HEK293 (cell line): ENCODE data around the gene S100A3.

ENCODE experiments used
- CTCF ChIA-PET: fragments of 350-600 bp; formaldehyde crosslinking; extraction: SDS; loops from one replicate; lab custom pipeline; 2021; ENCODE audit warnings: antibody characterized with exemption; lab: Yijun Ruan, JAX
- POLR2A ChIA-PET: fragments of 300-600 bp; formaldehyde crosslinking; extraction: SDS; loops from one replicate; lab custom pipeline; 2020; ENCODE audit warnings: antibody characterized with exemption, inconsistent platforms; lab: Yijun Ruan, JAX
- H3K27ac ChIP-seq: fragments of 200-500 bp; sonication (Bioruptor generic); 2 replicates; pipeline ENCODE4 v1.5.1; 2014; ENCODE audit warnings: low read depth, low read length, control low read depth, inconsistent platforms; ENCODE audit errors: extremely low read depth
- H3K36me3 ChIP-seq, 2 experiments: fragments of 200-500 bp in 1 of 2; sonication (Bioruptor generic) in 1 of 2; 1 replicate in 1 of 2; 2 replicates in 1 of 2; pipeline ENCODE4 v1.5.1; 2014 to 2017; ENCODE audit warnings: inconsistent platforms in 2 of 2, low read length in 2 of 2; ENCODE audit not compliant: control insufficient read depth in 2 of 2, insufficient read depth in 1 of 2
- H3K4me1 ChIP-seq: fragments of 200-500 bp; sonication (Bioruptor generic); 2 replicates; pipeline ENCODE4 v1.5.1; 2014; ENCODE audit warnings: mild to moderate bottlenecking, low read length, inconsistent platforms; ENCODE audit not compliant: control insufficient read depth, insufficient read depth
- H3K4me3 ChIP-seq: 2 replicates; pipeline ENCODE4 v1.5.1; 2011; ENCODE audit warnings: low read depth, mild to moderate bottlenecking, control low read depth, low read length, moderate library complexity
- H3K9me3 ChIP-seq: fragments of 200-500 bp; sonication (Bioruptor generic); 2 replicates; pipeline ENCODE4 v1.5.1; 2014; ENCODE audit warnings: low read depth, low read length, inconsistent platforms; ENCODE audit not compliant: control insufficient read depth, insufficient read depth
- FEZF1 ChIP-seq: fragments of 450-650 bp; formaldehyde crosslinking; IDR thresholded peaks from 2 replicates; pipeline ENCODE4 v1.5.1; 2016; ENCODE audit warnings: missing biosample characterization, missing genetic modification characterization
- HOXA7 ChIP-seq: sonication (generic); formaldehyde crosslinking; IDR thresholded peaks from 2 replicates; pipeline ENCODE4 v1.8.1; 2022; ENCODE audit warnings: missing genetic modification reagents, borderline replicate concordance
- KLF7 ChIP-seq: fragments of 450-650 bp; formaldehyde crosslinking; IDR thresholded peaks from 2 replicates; pipeline ENCODE4 v1.5.1; 2016; ENCODE audit warnings: missing biosample characterization, missing genetic modification characterization, borderline replicate concordance
- REPIN1 ChIP-seq: fragments of 450-650 bp; formaldehyde crosslinking; IDR thresholded peaks from 2 replicates; pipeline ENCODE4 v1.5.1; 2017; ENCODE audit warnings: missing biosample characterization, missing genetic modification characterization, low read depth
- SP3 ChIP-seq: fragments of 450-650 bp; formaldehyde crosslinking; IDR thresholded peaks from 2 replicates; pipeline ENCODE4 v1.5.1; 2016; ENCODE audit warnings: missing biosample characterization, missing genetic modification characterization
- TSHZ1 ChIP-seq: fragments of 450-650 bp; formaldehyde crosslinking; IDR thresholded peaks from 2 replicates; pipeline ENCODE4 v1.5.1; 2016; ENCODE audit warnings: missing biosample characterization, missing genetic modification characterization, borderline replicate concordance
- ZBTB49 ChIP-seq: fragments of 450-650 bp; formaldehyde crosslinking; IDR thresholded peaks from 2 replicates; pipeline ENCODE4 v1.5.1; 2016; ENCODE audit warnings: missing biosample characterization, missing genetic modification characterization, low read depth
- ZBTB7A ChIP-seq: fragments of 450-650 bp; formaldehyde crosslinking; IDR thresholded peaks from 2 replicates; pipeline ENCODE4 v1.5.1; 2016; ENCODE audit warnings: low read depth, missing biosample characterization, missing genetic modification characterization
- ZBTB8A ChIP-seq: fragments of 450-650 bp; formaldehyde crosslinking; IDR thresholded peaks from 2 replicates; pipeline ENCODE4 v1.5.1; 2016; ENCODE audit warnings: missing biosample characterization, missing genetic modification characterization
- ZFP69B ChIP-seq: fragments of 450-650 bp; formaldehyde crosslinking; IDR thresholded peaks from 2 replicates; pipeline ENCODE4 v1.5.1; 2016; ENCODE audit warnings: missing biosample characterization, missing genetic modification characterization
- ZNF112 ChIP-seq: fragments of 450-650 bp; formaldehyde crosslinking; IDR thresholded peaks from 2 replicates; pipeline ENCODE4 v1.5.0; 2017; ENCODE audit warnings: missing biosample characterization, missing genetic modification characterization
- ZNF155 ChIP-seq: fragments of 450-650 bp; formaldehyde crosslinking; IDR thresholded peaks from 2 replicates; pipeline ENCODE4 v1.5.1; 2016; ENCODE audit warnings: missing biosample characterization, missing genetic modification characterization
- ZNF19 ChIP-seq: fragments of 450-650 bp; formaldehyde crosslinking; IDR thresholded peaks from 2 replicates; pipeline ENCODE4; 2016; ENCODE audit warnings: missing biosample characterization, missing genetic modification characterization, low read depth
- ZNF202 ChIP-seq: fragments of 450-650 bp; formaldehyde crosslinking; IDR thresholded peaks from 2 replicates; pipeline ENCODE4 v1.5.1; 2016; ENCODE audit warnings: missing biosample characterization, missing genetic modification characterization, borderline replicate concordance
- ZNF394 ChIP-seq: fragments of 450-650 bp; formaldehyde crosslinking; IDR thresholded peaks from 2 replicates; pipeline ENCODE4 v1.5.1; 2016; ENCODE audit warnings: missing biosample characterization, missing genetic modification characterization, mild to moderate bottlenecking, moderate library complexity, borderline replicate concordance
- ZNF404 ChIP-seq: fragments of 450-650 bp; formaldehyde crosslinking; IDR thresholded peaks from 2 replicates; pipeline ENCODE4 v1.5.1; 2017; ENCODE audit warnings: missing biosample characterization, missing genetic modification characterization
- ZNF473 ChIP-seq: fragments of 450-650 bp; formaldehyde crosslinking; IDR thresholded peaks from 2 replicates; pipeline ENCODE4 v1.5.1; 2017; ENCODE audit warnings: missing biosample characterization, missing genetic modification characterization
- ZNF624 ChIP-seq: fragments of 450-650 bp; formaldehyde crosslinking; IDR thresholded peaks from 2 replicates; pipeline ENCODE4 v1.5.1; 2017; ENCODE audit warnings: missing biosample characterization, missing genetic modification characterization
- ZNF664 ChIP-seq: fragments of 450-650 bp; formaldehyde crosslinking; IDR thresholded peaks from 2 replicates; pipeline ENCODE4 v1.5.1; 2016; ENCODE audit warnings: missing biosample characterization, missing genetic modification characterization
- ZNF704 ChIP-seq: fragments of 450-650 bp; formaldehyde crosslinking; IDR thresholded peaks from 2 replicates; pipeline ENCODE4 v1.5.1; 2016; ENCODE audit warnings: missing biosample characterization, missing genetic modification characterization
- ZNF776 ChIP-seq: fragments of 450-650 bp; formaldehyde crosslinking; IDR thresholded peaks from 2 replicates; pipeline ENCODE4 v1.5.0; 2017; ENCODE audit warnings: missing biosample characterization, missing genetic modification characterization, borderline replicate concordance
- ZNF791 ChIP-seq: fragments of 450-650 bp; formaldehyde crosslinking; IDR thresholded peaks from 2 replicates; pipeline ENCODE4 v1.5.1; 2016; ENCODE audit warnings: missing biosample characterization, missing genetic modification characterization
- ZSCAN30 ChIP-seq: fragments of 450-650 bp; IDR thresholded peaks from 2 replicates; pipeline ENCODE4 v1.5.1; 2018; ENCODE audit warnings: missing biosample characterization, mild to moderate bottlenecking, missing genetic modification characterization, moderate library complexity
- TF ChIP-seq, protein P1 (sequence below): fragments of 450-650 bp; formaldehyde crosslinking; IDR thresholded peaks from 2 replicates; pipeline ENCODE4 v1.5.1; 2016; ENCODE audit warnings: missing biosample characterization, missing genetic modification characterization
- TF ChIP-seq, protein P2 (sequence below): fragments of 450-650 bp; formaldehyde crosslinking; IDR thresholded peaks from 2 replicates; pipeline ENCODE4 v1.5.1; 2016; ENCODE audit warnings: missing biosample characterization, missing genetic modification characterization

S100A3 gene

GRCh38 chr1:153566414-153567371 is 17.6 kb upstream of the S100A3 start:
- peak overlapping the region; percentile 77 for H3K27ac ChIP-seq
- no peak for TF ChIP-seq ZNF404
- TF ChIP-seq ZNF664: no peak
- no peak for TF ChIP-seq ZBTB49 (tag by site-specific recombination)
- TF ChIP-seq ZNF791 (tag by site-specific recombination): no peak
- TF ChIP-seq ZSCAN30: peak; percentile 97
- no peak for TF ChIP-seq REPIN1 (tag by site-specific recombination)
- TF ChIP-seq KLF7 (tag by site-specific recombination): peak; percentile 98
- TF ChIP-seq, protein P1, sequence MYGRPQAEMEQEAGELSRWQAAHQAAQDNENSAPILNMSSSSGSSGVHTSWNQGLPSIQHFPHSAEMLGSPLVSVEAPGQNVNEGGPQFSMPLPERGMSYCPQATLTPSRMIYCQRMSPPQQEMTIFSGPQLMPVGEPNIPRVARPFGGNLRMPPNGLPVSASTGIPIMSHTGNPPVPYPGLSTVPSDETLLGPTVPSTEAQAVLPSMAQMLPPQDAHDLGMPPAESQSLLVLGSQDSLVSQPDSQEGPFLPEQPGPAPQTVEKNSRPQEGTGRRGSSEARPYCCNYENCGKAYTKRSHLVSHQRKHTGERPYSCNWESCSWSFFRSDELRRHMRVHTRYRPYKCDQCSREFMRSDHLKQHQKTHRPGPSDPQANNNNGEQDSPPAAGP (tag by site-specific recombination): peak; percentile 100
- TF ChIP-seq ZNF112: no peak
- peak; percentile 83 for TF ChIP-seq ZBTB8A (tag by site-specific recombination)
- no peak for TF ChIP-seq ZNF155
- TF ChIP-seq ZFP69B (tag by site-specific recombination): peak; percentile 88
- TF ChIP-seq ZNF394 (tag by site-specific recombination): peak; percentile 87; the same call in 1 of the 2 replicates
- TF ChIP-seq ZBTB7A (tag by site-specific recombination): no peak
- peak; percentile 81 for TF ChIP-seq SP3
- TF ChIP-seq ZNF704: no peak
- TF ChIP-seq ZNF624: no peak
- no peak for TF ChIP-seq HOXA7 (CRISPR knock-in tag)
- no peak for TF ChIP-seq ZNF202 (tag by site-specific recombination)
- TF ChIP-seq, protein P2, sequence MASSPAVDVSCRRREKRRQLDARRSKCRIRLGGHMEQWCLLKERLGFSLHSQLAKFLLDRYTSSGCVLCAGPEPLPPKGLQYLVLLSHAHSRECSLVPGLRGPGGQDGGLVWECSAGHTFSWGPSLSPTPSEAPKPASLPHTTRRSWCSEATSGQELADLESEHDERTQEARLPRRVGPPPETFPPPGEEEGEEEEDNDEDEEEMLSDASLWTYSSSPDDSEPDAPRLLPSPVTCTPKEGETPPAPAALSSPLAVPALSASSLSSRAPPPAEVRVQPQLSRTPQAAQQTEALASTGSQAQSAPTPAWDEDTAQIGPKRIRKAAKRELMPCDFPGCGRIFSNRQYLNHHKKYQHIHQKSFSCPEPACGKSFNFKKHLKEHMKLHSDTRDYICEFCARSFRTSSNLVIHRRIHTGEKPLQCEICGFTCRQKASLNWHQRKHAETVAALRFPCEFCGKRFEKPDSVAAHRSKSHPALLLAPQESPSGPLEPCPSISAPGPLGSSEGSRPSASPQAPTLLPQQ (tag by site-specific recombination): peak; percentile 93
- no peak for TF ChIP-seq ZNF19 (tag by site-specific recombination)
- no peak for TF ChIP-seq ZNF473
- TF ChIP-seq ZNF776 (tag by site-specific recombination): no peak
- no peak for TF ChIP-seq FEZF1
- peak; percentile 82 for TF ChIP-seq TSHZ1

More at GRCh38 chr1:153566414-153567371, 17.6 kb upstream of the S100A3 start:
- no peak overlapping the region for H3K4me3 ChIP-seq
- H3K36me3 ChIP-seq: no peaks in the 10 kb centered on the region
- ChIA-PET CTCF (interaction anchor here (0.6 to 3.1 kb wide), 8 partner anchors 10 to 89 kb away, joined by 3 to 28 read pairs (median 5); partner anchors contain the start of gene S100A13), POLR2A (interaction anchor here (0.8 to 1.9 kb wide), 17 partner anchors 13 to 424 kb away, joined by 3 to 27 read pairs (median 5); partner anchors contain the start of genes CHTOP, INTS3, RPS27 and S100A13)
- H3K9me3 ChIP-seq: no peaks in the 10 kb centered on the region
- peaks cover 7% of the 10 kb centered on the region for H3K4me1 ChIP-seq
